Measurements from ENCODE around the gene SDCCAG8. TPM values are rescaled to one million over a fixed set of nuclear protein-coding genes. Genes with fewer than 3 reads are reported as not detected.

Gene SDCCAG8
- total and polyA plus RNA-seq, 10 donors: 14.8 to 79.3 (median 46.5) TPM

GRCh38 chr1:243481101-243481500 is 225.3 kb downstream of the SDCCAG8 start:
- Histone ChIP-seq H3K27ac (no peak overlapping the region), H3K27me3 (replicated peaks in 1 of 7) (peaks cover 0 to 13% (median 0%) of the 10 kb centered on the region in 7 donors), H3K4me1 (peaks cover 6 to 43% (median 18%) of the 10 kb centered on the region in 6 donors), H3K4me3 (no peak overlapping the region), H3K9me3 (no peaks in the 10 kb centered on the region), H3K36me3 (no peaks in the 10 kb centered on the region)
- TF ChIP-seq CTCF (IDR thresholded peaks at IDR 0.05 in 8 of 11, conservative IDR thresholded peaks at IDR 0.05 in 3 of 11) (no peak), POLR2AphosphoS5 (IDR thresholded peaks at IDR 0.05) (no peak), POLR2A (IDR thresholded peaks at IDR 0.05) (no peak)
- DNase-seq: no peak
- intact Hi-C loops (cut with DNase I; ENCODE audit: low total_unique reads): no loop called here
- 92 to 99% (median 97%) methylated on average over 5 of the region's 5 CpGs for WGBS, 5 donors

GRCh38 chr1:243482141-243483022 is 226.5 kb downstream of the SDCCAG8 start:
- intact Hi-C loops (cut with DNase I; ENCODE audit: low total_unique reads): no loop called here
- no peak for DNase-seq

GRCh38 chr1:243483071-243483771 is 227.4 kb downstream of the SDCCAG8 start:
- no peak for DNase-seq
- Histone ChIP-seq H3K36me3 (no peaks in the 10 kb centered on the region), H3K9me3 (no peaks in the 10 kb centered on the region), H3K4me3 (peak overlapping the region; percentile 13 to 63 (median 30)), H3K27ac (no peak overlapping the region), H3K4me1 (peaks cover 6 to 27% (median 18%) of the 10 kb centered on the region in 6 donors), H3K27me3 (replicated peaks in 1 of 7) (peaks cover 0 to 13% (median 0%) of the 10 kb centered on the region in 7 donors)
- intact Hi-C loops (cut with DNase I; ENCODE audit: low total_unique reads): no loop called here
- 10 to 27% (median 14%) methylated on average over 28 to 60 of the region's 60 CpGs for WGBS, 5 donors
- TF ChIP-seq POLR2AphosphoS5 (IDR thresholded peaks at IDR 0.05): no peak
- TF ChIP-seq CTCF (IDR thresholded peaks at IDR 0.05 in 8 of 11, conservative IDR thresholded peaks at IDR 0.05 in 3 of 11): peak in 2 of 11 experiments; percentile 16

More at GRCh38 chr1:243482141-243483022, 226.5 kb downstream of the SDCCAG8 start:
- Histone ChIP-seq H3K27me3 (replicated peaks in 1 of 7) (peaks cover 0 to 13% (median 0%) of the 10 kb centered on the region in 7 donors), H3K4me3 (peak overlapping the region; percentile 13 to 63 (median 30)), H3K36me3 (no peaks in the 10 kb centered on the region), H3K9me3 (no peaks in the 10 kb centered on the region), H3K4me1 (peaks cover 6 to 36% (median 18%) of the 10 kb centered on the region in 6 donors), H3K27ac (no peak overlapping the region)
- WGBS, 5 donors: 30 to 37% (median 30%) methylated on average over 25 of the region's 25 CpGs
- no peak for TF ChIP-seq POLR2A (IDR thresholded peaks at IDR 0.05)
- TF ChIP-seq CTCF (IDR thresholded peaks at IDR 0.05 in 8 of 11, conservative IDR thresholded peaks at IDR 0.05 in 3 of 11): no peak

DNA sequence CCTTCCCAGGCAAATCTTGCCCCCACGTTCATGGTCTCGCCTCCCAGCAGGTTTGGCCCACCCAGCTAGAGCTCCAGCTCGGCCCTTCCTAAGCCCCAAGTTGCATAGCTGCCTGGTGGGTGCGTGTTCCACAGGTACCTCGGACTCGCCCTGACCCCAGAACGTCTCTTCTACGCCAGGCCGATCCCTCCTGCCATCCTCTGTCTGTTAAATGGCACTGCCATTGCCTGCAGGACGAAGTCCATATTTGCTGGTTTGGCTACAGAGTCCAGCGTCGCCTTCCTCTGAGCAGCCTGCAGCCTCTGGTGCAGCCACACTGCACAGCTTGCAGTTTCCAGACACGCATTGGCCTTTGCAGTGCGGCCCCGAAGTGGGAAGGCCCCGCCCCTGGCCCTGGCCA is 228.1 kb downstream of the SDCCAG8 start:
- Histone ChIP-seq H3K27ac (no peak overlapping the region), H3K27me3 (replicated peaks in 1 of 7) (peaks cover 0 to 13% (median 0%) of the 10 kb centered on the region in 7 donors), H3K4me1 (peaks cover 6 to 26% (median 18%) of the 10 kb centered on the region in 6 donors), H3K4me3 (no peak overlapping the region), H3K9me3 (no peaks in the 10 kb centered on the region), H3K36me3 (peaks cover 0 to 7% (median 3%) of the 10 kb centered on the region in 6 donors)
- intact Hi-C loops (cut with DNase I; ENCODE audit: low total_unique reads): no loop called here
- DNase-seq: no peak
- no peak for TF ChIP-seq POLR2AphosphoS5 (IDR thresholded peaks at IDR 0.05)
- no peak for TF ChIP-seq CTCF (IDR thresholded peaks at IDR 0.05 in 8 of 11, conservative IDR thresholded peaks at IDR 0.05 in 3 of 11)
- no peak for TF ChIP-seq POLR2A (IDR thresholded peaks at IDR 0.05)
- WGBS, 5 donors: 96 to 99% (median 97%) methylated on average over 13 to 16 of the region's 16 CpGs

All from spleen (tissue), 11 donors.